ENCODE measurements around the gene CTAGE9. TPM values are rescaled to one million over a fixed set of nuclear protein-coding genes. Genes with fewer than 3 reads are reported as not detected.
"Not testable (repeated sequence)": the region's sequence is repeated elsewhere in the genome, so short reads cannot be mapped to it uniquely, and the experiment has no call there.

Gene CTAGE9
- polyA plus RNA-seq, 1 donor, result 0.10 TPM

DNA sequence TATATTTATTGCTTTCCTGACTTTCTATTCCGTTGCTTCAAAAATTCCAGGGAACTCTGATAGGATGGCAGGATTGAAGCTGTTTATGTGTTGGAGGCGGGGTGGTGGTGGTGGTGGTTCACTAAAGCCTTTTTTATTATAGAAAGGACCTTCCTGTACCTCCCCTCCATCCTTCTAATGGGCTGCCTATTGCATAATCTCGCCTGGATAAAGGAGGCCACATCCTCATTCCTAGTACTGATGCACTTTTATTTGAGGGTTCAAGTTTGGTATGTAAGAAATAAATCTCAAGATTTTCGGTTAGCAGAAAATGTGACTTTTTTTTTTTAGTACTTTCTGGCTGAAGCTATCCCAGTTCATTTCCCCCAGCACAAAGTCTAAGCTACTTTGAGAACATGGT is 18.7 kb upstream of the CTAGE9 start:
- DNase-seq (ENCODE audit: low read depth), result no peak

DNA sequence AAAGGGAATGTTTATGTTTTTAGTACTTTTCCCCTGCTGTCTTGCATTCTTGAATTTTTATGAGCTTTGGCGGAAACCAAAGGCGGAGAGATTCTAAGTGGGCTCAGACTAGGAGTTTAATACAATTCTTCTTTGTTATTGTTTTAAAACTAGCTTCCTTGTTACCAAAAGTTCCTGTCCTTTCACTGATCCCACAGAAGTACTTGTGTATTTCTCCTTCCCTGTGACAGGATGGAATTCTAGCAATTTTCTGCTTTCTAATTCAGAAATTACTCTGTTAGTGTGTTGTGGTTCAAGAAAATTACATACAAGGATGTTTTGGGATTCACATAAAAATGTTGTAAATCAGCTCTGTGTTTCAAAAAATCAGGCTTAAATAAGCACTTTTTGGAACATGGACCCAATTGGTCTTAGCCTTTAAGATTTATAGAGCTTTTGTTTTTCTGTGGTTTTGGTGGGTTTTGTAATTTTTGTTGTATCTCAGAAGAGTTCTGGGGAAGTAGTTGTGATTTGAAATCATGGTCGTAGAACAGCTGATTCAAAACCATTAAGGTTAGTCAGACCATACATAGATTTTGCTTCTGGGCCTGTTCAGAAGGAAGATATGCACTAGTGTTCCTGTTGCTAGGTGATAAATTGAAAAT is 17.6 kb upstream of the CTAGE9 start:
- DNase-seq (ENCODE audit: low read depth), result no peak

DNA sequence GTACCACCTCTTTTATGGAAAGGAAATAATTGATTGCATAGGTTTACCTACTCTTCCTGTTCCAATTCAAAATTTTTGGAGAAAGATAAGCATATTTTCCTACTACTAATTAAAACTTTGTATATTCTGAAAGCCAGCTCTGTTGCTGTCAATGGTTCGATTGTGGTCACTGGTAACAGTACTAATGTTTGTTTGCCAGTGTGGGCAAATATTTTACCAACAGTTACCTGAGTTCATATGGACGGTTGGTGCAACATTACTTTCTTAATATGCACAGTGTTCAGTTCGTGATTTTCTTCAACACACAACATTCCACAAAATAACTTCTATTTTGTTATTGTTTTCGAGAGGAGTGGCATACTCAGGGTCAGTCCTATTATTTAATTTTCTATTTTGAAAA is 17.1 kb upstream of the CTAGE9 start:
- DNase-seq (ENCODE audit: low read depth), result no peak

GRCh38 chr6:131727467-131727866 is 16.6 kb upstream of the CTAGE9 start:
- no peak for DNase-seq (ENCODE audit: low read depth)

DNA sequence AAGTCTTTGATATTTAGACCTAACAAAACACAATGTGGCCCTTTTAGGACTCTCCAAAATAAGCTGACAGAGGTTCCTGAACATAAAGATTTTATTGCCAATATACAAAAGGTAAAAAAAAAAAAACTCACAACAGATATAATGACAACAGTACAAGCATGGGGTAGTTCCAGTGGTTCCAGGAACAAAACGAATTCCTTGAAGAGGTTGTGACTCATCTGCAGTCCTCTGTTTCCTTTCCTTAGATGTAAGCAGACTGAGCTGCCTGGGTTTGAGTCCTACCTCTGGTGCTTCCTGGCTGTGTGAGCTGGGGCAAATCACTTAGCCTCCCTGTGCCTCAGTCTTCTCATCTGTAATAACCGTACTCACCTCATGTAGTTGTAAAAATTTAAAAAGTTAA is 13.3 kb upstream of the CTAGE9 start:
- no peak for DNase-seq (ENCODE audit: low read depth)

- no peak for DNase-seq (ENCODE audit: low read depth)
Measured at GRCh38 chr6:131721161-131721560, 10.3 kb upstream of the CTAGE9 start.

GRCh38 chr6:131717836-131718542 is 7.2 kb upstream of the CTAGE9 start:
- no peak for DNase-seq (ENCODE audit: low read depth)

GRCh38 chr6:131715567-131715966 is 4.8 kb upstream of the CTAGE9 start:
- DNase-seq (ENCODE audit: low read depth), result not testable (repeated sequence)

DNA sequence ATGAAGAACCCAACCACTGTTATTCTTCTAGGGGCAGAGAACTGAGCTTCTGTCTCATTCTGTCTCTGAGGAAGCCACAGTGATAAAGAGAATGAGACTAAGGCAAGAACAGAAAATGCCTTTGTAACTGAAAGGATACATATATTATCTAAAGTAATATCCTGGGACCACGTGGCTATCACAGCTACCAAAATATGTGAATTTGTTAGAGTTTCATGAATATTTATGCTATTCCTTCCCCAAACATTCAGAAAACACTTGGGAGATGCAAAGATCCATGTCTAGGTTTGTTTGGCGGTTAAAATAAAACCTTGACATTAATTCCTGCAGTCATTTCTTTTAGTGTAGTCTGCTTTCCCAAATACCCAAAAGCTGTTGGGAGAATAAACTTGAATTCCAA is 6.9 kb downstream of the CTAGE9 start:
- not testable (repeated sequence) for DNase-seq (ENCODE audit: low read depth)

DNA sequence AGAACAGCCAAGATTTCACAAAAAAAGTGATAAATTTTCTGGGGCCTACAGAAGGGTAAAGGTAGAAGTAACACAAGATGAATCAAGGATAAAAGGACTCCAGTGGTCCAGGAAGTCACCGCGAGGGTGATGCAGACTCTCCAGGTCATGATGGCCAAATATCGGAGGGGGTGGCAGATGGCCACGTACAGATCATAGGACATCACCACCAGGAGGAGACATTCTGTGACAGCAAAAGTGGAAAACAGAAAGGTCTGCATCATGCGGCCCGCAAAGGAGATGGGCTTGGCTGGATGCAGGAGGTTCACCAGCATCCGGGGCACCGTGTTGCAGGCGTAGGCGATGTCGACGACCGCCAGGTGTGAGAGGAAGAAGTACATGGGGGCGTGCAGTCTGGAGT is 10.0 kb downstream of the CTAGE9 start:
- DNase-seq (ENCODE audit: low read depth), result not testable (repeated sequence)

DNA sequence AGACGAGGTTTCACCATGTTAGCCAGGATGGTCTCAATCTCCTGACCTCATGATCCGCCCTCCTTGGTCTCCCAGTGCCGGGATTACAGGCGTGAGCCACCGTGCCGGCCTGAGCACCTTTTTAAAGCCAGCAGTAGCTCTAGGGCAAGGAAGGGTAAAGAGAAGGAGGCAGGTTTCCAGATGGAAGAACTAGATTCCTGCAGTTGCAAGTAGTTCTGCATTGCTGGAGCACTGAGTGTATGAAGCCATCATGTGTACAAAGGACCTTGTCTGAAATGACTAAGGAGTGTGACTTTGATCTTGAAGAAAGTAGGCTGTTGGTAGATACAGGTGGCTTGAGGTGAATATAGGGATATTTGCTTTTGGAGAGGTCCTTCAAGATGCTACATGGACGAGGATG is 13.9 kb downstream of the CTAGE9 start:
- no peak for DNase-seq (ENCODE audit: low read depth)

- peak; percentile 58 for DNase-seq (ENCODE audit: low read depth)
Measured at GRCh38 chr6:131694832-131695426, 15.9 kb downstream of the CTAGE9 start.

DNA sequence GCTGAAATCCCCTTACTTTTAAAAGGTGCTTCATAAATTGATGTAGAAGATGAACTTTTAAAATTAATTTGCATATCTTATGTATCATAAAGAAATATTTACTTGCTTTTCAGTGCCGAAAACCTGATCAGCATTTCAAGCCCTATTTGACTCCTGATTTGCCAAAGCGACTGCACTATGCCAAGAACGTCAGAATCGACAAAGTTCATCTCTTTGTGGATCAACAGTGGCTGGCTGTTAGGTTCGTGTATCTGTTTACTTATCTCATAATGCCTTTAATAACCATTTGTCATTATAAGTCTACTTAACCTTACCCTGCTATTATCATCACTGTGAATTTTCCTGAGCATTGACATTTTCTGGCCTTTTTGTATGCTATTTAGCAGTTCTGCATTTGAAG is 17.4 kb downstream of the CTAGE9 start:
- no peak for DNase-seq (ENCODE audit: low read depth)

- DNase-seq (ENCODE audit: low read depth), result no peak
Measured at GRCh38 chr6:131692589-131692988, 18.2 kb downstream of the CTAGE9 start.

- DNase-seq (ENCODE audit: low read depth), result no peak
Measured at GRCh38 chr6:131692031-131692430, 18.8 kb downstream of the CTAGE9 start.

DNA sequence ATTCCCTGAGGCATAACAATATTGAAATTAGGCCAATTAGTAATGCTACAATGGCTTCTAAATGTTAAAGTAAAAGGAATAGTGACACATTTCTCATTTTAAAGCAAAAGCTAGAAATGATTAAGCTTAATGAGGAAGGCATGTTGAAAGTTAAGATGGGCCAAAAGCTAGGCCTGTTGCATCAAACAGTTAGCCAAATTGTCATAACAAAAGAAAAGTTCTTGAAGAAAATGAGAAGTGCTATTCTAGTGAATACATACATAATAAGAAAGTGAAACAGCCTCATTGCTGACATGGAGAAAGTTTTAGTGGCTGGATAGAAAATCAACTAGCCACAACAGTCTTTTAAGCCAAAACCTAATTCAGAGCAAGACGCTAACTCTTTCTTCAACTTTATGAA is 22.5 kb downstream of the CTAGE9 start:
- no peak for DNase-seq (ENCODE audit: low read depth)

- DNase-seq (ENCODE audit: low read depth), result no peak
Measured at GRCh38 chr6:131687022-131687421, 23.8 kb downstream of the CTAGE9 start.

- DNase-seq (ENCODE audit: low read depth), result no peak
Measured at GRCh38 chr6:131685266-131685780, 25.5 kb downstream of the CTAGE9 start.

DNA sequence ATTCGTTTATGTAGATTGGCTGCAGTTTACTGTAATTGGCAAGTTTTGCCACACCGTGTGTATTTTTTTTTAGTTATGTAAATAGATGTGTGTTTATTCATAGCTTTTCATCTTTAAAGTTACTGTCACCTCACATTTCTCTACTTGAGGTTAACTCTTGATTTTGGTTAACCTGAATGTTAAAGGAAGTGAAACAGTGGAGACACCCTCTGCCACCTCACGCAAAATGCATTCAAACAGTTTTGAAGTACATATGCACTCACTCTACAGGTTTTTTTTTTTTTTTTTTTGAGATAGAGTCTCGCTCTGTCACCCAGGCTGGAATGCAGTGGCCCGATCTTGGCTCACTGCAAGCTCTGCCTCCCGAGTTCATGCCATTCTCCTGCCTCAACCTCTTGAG is 27.3 kb downstream of the CTAGE9 start:
- DNase-seq (ENCODE audit: low read depth), result no peak

GRCh38 chr6:131682442-131682841 is 28.4 kb downstream of the CTAGE9 start:
- DNase-seq (ENCODE audit: low read depth), result no peak

DNA sequence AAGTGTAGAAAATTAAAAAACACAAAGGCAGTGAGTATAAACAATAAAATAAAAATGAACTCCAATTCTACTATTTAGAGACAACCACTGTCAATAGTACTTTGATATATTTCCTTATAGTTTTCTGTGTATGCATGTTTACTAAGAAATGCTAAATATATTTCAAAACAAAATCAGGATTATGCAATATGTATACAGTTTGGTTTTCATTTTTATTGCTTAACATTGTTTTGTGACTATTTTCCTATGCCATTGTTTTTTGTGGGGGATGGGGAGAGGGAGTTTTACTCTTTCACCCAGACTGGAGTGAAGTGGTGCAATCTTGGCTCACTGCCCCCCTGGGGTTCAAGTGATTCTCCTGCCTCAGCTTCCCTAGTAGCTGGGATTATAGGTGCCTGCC is 29.2 kb downstream of the CTAGE9 start:
- no peak for DNase-seq (ENCODE audit: low read depth)

- no peak for DNase-seq (ENCODE audit: low read depth)
Measured at GRCh38 chr6:131680868-131681267, 29.9 kb downstream of the CTAGE9 start.

GRCh38 chr6:131678442-131678841 is 32.4 kb downstream of the CTAGE9 start:
- DNase-seq (ENCODE audit: low read depth), result no peak

All from forelimb muscle (tissue), 1 donor.